Measurements from ENCODE around the gene MASP2. TPM values are rescaled to one million over a fixed set of nuclear protein-coding genes. Genes with fewer than 3 reads are reported as not detected.
"Not testable (repeated sequence)": the region's sequence is repeated elsewhere in the genome, so short reads cannot be mapped to it uniquely, and the experiment has no call there.

Gene MASP2
- total and polyA plus RNA-seq, 5 donors = not detected

GRCh38 chr1:11037019-11037739 is 9.9 kb downstream of the MASP2 start:
- DNase-seq; H3K4me3 ChIP-seq (ENCODE audit: low read length); ATAC-seq; H3K27ac ChIP-seq (ENCODE audit: low read length); H3K27me3 ChIP-seq (ENCODE audit: control insufficient read depth, insufficient read depth); H3K4me1 ChIP-seq (ENCODE audit: control insufficient read depth, insufficient read depth, low read length); H3K9me3 ChIP-seq (ENCODE audit: control insufficient read depth, low read length): not testable (repeated sequence)
- WGBS = 58% methylated on average over 18 of the region's 18 CpGs
- intact Hi-C loops (cut with DNase I) = loop anchor here in 2 of 4 donors (2.0 to 5.0 kb wide), 2 partner anchors 605 to 606 kb away; no protein-coding TSS in a partner anchor

DNA sequence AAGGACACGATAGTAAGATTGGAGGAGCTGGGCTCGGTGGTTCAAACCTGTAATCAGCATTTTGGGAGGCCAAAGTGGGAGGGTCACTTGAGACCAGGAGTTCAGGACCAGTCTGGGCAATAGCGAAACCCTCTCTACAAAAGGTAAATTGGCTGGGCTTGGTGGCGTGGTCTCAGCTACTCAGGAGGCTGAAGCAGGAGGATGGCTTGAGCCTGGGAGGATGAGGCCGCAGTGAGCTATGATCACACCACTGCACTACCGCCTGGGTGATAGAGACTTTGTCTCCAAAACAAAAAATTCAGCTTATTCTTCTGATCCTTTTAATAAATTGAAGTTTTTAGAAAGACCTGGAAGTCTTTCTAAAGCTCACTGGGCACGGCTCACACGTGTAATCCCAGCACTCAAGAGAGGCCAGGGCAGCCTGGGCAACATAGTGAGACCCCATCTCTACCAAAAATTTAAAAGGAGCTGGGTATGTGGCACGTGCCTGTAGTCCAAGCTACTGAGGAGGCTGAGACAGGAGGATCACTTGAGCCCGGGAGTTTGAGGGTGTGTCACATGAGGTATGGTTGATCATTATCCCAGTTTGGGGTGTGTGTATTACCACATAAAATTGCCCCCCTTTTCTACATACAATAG is 15.3 kb downstream of the MASP2 start:
- no peak overlapping the region for H3K4me3 ChIP-seq (ENCODE audit: low read length)
- DNase-seq = no peak
- intact Hi-C loops (cut with DNase I) = no loop called here
- no peak overlapping the region for H3K27ac ChIP-seq (ENCODE audit: low read length)
- H3K4me1 ChIP-seq (ENCODE audit: control insufficient read depth, insufficient read depth, low read length) = no peaks in the 10 kb centered on the region
- H3K9me3 ChIP-seq (ENCODE audit: control insufficient read depth, low read length) = no peaks in the 10 kb centered on the region
- H3K27me3 ChIP-seq (ENCODE audit: control insufficient read depth, insufficient read depth) = no peaks in the 10 kb centered on the region
- WGBS = 92% methylated on average over 10 of the region's 10 CpGs
- peak in 1 of 2 donors; percentile 32 for ATAC-seq

GRCh38 chr1:11030865-11031264 is 16.2 kb downstream of the MASP2 start:
- ATAC-seq = no peak
- Histone ChIP-seq H3K27me3 (ENCODE audit: control insufficient read depth, insufficient read depth) (no peaks in the 10 kb centered on the region), H3K4me1 (ENCODE audit: control insufficient read depth, insufficient read depth, low read length) (no peaks in the 10 kb centered on the region), H3K4me3 (ENCODE audit: low read length) (no peak overlapping the region), H3K27ac (ENCODE audit: low read length) (no peak overlapping the region), H3K9me3 (ENCODE audit: control insufficient read depth, low read length) (no peaks in the 10 kb centered on the region)
- DNase-seq = no peak
- 86% methylated on average over 9 of the region's 9 CpGs for WGBS
- intact Hi-C loops (cut with DNase I) = no loop called here

GRCh38 chr1:11028018-11028417 is 19.0 kb downstream of the MASP2 start:
- intact Hi-C loops (cut with DNase I) = no loop called here
- Histone ChIP-seq H3K27me3 (ENCODE audit: control insufficient read depth, insufficient read depth) (no peaks in the 10 kb centered on the region), H3K27ac (ENCODE audit: low read length) (no peak overlapping the region), H3K9me3 (ENCODE audit: control insufficient read depth, low read length) (no peaks in the 10 kb centered on the region), H3K4me3 (ENCODE audit: low read length) (no peak overlapping the region), H3K4me1 (ENCODE audit: control insufficient read depth, insufficient read depth, low read length) (no peaks in the 10 kb centered on the region)
- DNase-seq (no peak), ATAC-seq (no peak)
- 96% methylated on average over 3 of the region's 3 CpGs for WGBS

DNA sequence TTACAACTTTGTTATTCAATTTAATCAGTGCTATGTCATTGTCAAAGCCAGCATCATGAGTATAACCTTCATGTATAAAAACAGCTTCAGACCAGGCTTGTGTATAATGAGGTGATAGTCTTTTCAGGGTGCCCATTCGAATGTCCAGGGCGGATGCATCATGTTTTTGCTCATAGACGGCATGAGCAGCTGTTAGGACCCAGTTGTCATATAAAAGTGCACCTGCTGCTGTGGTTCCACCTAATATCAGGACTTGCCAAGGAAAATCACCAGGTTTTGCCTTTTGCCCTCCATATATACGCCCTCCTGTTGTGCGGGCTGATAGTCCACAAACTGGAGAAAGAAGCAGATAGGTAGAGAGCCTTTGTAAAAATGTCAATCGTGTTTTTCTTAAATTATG is 19.7 kb downstream of the MASP2 start:
- no peaks in the 10 kb centered on the region for H3K27me3 ChIP-seq (ENCODE audit: control insufficient read depth, insufficient read depth)
- no peak overlapping the region for H3K27ac ChIP-seq (ENCODE audit: low read length)
- intact Hi-C loops (cut with DNase I) = no loop called here
- DNase-seq (no peak), ATAC-seq (no peak)
- H3K4me3 ChIP-seq (ENCODE audit: low read length) = no peak overlapping the region
- no peaks in the 10 kb centered on the region for H3K4me1 ChIP-seq (ENCODE audit: control insufficient read depth, insufficient read depth, low read length)
- H3K9me3 ChIP-seq (ENCODE audit: control insufficient read depth, low read length) = no peaks in the 10 kb centered on the region
- WGBS = 73% methylated on average over 6 of the region's 6 CpGs

DNA sequence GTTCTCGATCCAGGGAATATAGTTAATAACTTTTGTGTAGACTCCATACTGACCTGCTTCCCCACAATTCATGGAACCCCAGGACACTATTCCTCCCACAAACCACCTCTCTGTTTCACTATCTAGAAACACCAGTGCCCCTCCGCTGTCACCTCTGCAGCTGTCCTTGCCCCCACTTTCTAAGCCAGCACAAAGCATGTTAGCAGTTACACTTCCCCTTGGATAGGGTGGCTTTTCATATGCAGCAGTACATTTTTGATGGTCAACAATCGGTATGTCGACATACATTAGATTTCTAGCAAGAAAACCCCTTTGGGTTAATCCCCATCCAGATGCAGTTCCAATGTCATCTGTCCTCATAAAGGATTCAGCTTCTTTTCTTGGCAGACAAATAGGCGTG is 20.1 kb downstream of the MASP2 start:
- intact Hi-C loops (cut with DNase I) = no loop called here
- ATAC-seq = no peak

DNA sequence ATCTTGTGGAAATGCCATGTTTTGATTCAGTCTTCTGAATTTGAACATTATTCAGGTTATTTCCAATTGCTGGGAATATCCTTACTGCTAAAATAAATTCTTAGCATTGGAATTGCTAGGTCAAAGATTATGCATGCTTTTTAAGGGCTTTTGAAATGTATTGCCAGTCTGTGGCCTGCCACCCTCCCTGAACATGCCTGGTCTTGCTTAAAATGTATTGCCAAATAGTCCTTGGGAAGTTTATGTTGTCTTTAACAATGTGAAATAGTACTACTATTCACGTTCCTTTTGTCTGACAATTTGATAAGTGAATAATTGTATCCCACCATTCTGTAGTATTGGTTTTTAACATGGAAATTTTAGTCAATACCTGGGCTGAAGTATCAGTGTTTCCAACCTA is 21.0 kb downstream of the MASP2 start:
- H3K9me3 ChIP-seq (ENCODE audit: control insufficient read depth, low read length) = no peaks in the 10 kb centered on the region
- H3K4me1 ChIP-seq (ENCODE audit: control insufficient read depth, insufficient read depth, low read length) = no peaks in the 10 kb centered on the region
- H3K4me3 ChIP-seq (ENCODE audit: low read length) = no peak overlapping the region
- intact Hi-C loops (cut with DNase I) = no loop called here
- WGBS = 70% methylated on average over 1 of the region's 1 CpG
- ATAC-seq (no peak), DNase-seq (no peak)
- H3K27ac ChIP-seq (ENCODE audit: low read length) = no peak overlapping the region
- H3K27me3 ChIP-seq (ENCODE audit: control insufficient read depth, insufficient read depth) = no peaks in the 10 kb centered on the region

More for the DNA sequence above, 20.1 kb downstream of the MASP2 start:
- no peak overlapping the region for H3K27ac ChIP-seq (ENCODE audit: low read length)
- H3K9me3 ChIP-seq (ENCODE audit: control insufficient read depth, low read length) = no peaks in the 10 kb centered on the region
- H3K27me3 ChIP-seq (ENCODE audit: control insufficient read depth, insufficient read depth) = no peaks in the 10 kb centered on the region
- WGBS = 94% methylated on average over 5 of the region's 5 CpGs
- DNase-seq = no peak
- no peaks in the 10 kb centered on the region for H3K4me1 ChIP-seq (ENCODE audit: control insufficient read depth, insufficient read depth, low read length)
- H3K4me3 ChIP-seq (ENCODE audit: low read length) = no peak overlapping the region

DNA sequence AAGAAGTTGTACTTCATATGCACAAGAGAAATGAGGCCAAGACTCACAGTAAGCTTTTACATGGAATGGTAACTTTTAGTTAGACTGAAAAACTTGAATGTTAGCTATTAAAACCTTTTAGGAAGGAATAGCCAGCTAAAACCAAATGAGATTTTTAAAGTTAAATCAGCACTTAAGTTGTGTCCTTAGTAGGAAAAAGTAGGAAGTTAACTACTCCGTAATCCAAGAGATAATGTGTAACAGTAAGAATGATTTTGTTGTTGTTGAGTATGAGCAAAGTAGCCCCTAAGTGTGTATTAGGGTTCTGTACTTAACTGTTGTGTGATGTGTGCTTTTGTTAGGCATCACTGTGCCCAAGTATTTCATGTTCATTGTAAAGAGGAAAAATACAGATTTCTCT is 21.4 kb downstream of the MASP2 start:
- Histone ChIP-seq H3K27ac (ENCODE audit: low read length) (no peak overlapping the region), H3K4me1 (ENCODE audit: control insufficient read depth, insufficient read depth, low read length) (no peaks in the 10 kb centered on the region), H3K4me3 (ENCODE audit: low read length) (no peak overlapping the region), H3K27me3 (ENCODE audit: control insufficient read depth, insufficient read depth) (no peaks in the 10 kb centered on the region), H3K9me3 (ENCODE audit: control insufficient read depth, low read length) (no peaks in the 10 kb centered on the region)
- 96% methylated on average over 1 of the region's 1 CpG for WGBS
- no peak for ATAC-seq
- DNase-seq = no peak
- intact Hi-C loops (cut with DNase I) = no loop called here

GRCh38 chr1:11024874-11025203 is 22.2 kb downstream of the MASP2 start:
- DNase-seq = no peak
- no peak overlapping the region for H3K27ac ChIP-seq (ENCODE audit: low read length)

GRCh38 chr1:11024154-11024873 is 22.7 kb downstream of the MASP2 start:
- no peaks in the 10 kb centered on the region for H3K4me1 ChIP-seq (ENCODE audit: control insufficient read depth, insufficient read depth, low read length)
- H3K27ac ChIP-seq (ENCODE audit: low read length) = no peak overlapping the region
- intact Hi-C loops (cut with DNase I) = no loop called here
- ATAC-seq (no peak), DNase-seq (no peak)
- H3K4me3 ChIP-seq (ENCODE audit: low read length) = no peak overlapping the region
- H3K9me3 ChIP-seq (ENCODE audit: control insufficient read depth, low read length) = no peaks in the 10 kb centered on the region
- 87% methylated on average over 3 of the region's 3 CpGs for WGBS
- no peaks in the 10 kb centered on the region for H3K27me3 ChIP-seq (ENCODE audit: control insufficient read depth, insufficient read depth)

More at GRCh38 chr1:11024874-11025203, 22.2 kb downstream of the MASP2 start:
- H3K4me3 ChIP-seq (ENCODE audit: low read length) = no peak overlapping the region
- WGBS = 80% methylated on average over 2 of the region's 2 CpGs
- no peaks in the 10 kb centered on the region for H3K27me3 ChIP-seq (ENCODE audit: control insufficient read depth, insufficient read depth)
- no peak for ATAC-seq
- H3K4me1 ChIP-seq (ENCODE audit: control insufficient read depth, insufficient read depth, low read length) = no peaks in the 10 kb centered on the region
- intact Hi-C loops (cut with DNase I) = no loop called here
- H3K9me3 ChIP-seq (ENCODE audit: control insufficient read depth, low read length) = no peaks in the 10 kb centered on the region

DNA sequence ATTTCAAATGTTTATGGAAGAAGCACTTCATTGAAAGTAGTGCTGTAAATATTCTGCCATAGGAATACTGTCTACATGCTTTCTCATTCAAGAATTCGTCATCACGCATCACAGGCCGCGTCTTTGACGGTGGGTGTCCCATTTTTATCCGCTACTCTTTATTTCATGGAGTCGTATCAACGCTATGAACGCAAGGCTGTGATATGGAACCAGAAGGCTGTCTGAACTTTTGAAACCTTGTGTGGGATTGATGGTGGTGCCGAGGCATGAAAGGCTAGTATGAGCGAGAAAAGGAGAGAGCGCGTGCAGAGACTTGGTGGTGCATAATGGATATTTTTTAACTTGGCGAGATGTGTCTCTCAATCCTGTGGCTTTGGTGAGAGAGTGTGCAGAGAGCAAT is 23.8 kb downstream of the MASP2 start:
- WGBS = 91% methylated on average over 14 of the region's 14 CpGs
- Histone ChIP-seq H3K27ac (ENCODE audit: low read length) (no peak overlapping the region), H3K27me3 (ENCODE audit: control insufficient read depth, insufficient read depth) (no peaks in the 10 kb centered on the region), H3K4me3 (ENCODE audit: low read length) (no peak overlapping the region), H3K4me1 (ENCODE audit: control insufficient read depth, insufficient read depth, low read length) (no peaks in the 10 kb centered on the region), H3K9me3 (ENCODE audit: control insufficient read depth, low read length) (no peaks in the 10 kb centered on the region)
- ATAC-seq = no peak
- no peak for DNase-seq
- intact Hi-C loops (cut with DNase I) = no loop called here
